ENCODE measurements around the gene CNIH2.

The CNIH2 gene

GRCh38 chr11:66233301-66233700 lies 44.7 kb upstream of the CNIH2 start:
- DNase-seq (ENCODE audit: low read depth): no peak
- TF ChIP-seq CTCF (IDR thresholded peaks at IDR 0.05; ENCODE audit: insufficient read depth, low read depth, low read length, missing control alignments): no peak
- no peak overlapping the region for H3K4me3 ChIP-seq (ENCODE audit: low read depth, low read length)

DNA sequence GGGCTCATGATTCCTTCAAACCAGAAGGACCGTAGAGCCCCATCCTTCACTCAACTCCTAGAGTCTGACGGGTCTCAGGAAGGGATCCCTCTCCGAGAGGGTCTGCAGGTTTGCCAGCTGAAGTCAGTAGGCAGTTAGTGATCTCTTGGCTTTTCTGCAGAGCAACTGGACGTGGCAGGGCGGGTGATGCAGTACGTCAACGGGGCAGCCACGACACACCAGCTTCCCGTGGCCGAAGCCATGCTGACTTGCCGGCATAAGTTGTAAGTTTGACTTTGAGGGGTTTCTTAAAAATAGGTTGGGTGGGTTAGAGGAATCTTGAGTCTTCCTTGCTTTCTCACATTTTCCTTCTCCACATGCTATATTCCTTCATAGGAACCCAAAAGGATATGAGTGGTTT lies 42.8 kb upstream of the CNIH2 start:
- no peak for DNase-seq (ENCODE audit: low read depth)
- no peak for TF ChIP-seq CTCF (IDR thresholded peaks at IDR 0.05; ENCODE audit: insufficient read depth, low read depth, low read length, missing control alignments)
- H3K4me3 ChIP-seq (ENCODE audit: low read depth, low read length): no peak overlapping the region

- no peak for TF ChIP-seq CTCF (IDR thresholded peaks at IDR 0.05; ENCODE audit: insufficient read depth, low read depth, low read length, missing control alignments)
- no peak for DNase-seq (ENCODE audit: low read depth)
- H3K4me3 ChIP-seq (ENCODE audit: low read depth, low read length): no peak overlapping the region
These were observed 40.1 kb upstream of the CNIH2 start for GRCh38 chr11:66237867-66238266.

DNA sequence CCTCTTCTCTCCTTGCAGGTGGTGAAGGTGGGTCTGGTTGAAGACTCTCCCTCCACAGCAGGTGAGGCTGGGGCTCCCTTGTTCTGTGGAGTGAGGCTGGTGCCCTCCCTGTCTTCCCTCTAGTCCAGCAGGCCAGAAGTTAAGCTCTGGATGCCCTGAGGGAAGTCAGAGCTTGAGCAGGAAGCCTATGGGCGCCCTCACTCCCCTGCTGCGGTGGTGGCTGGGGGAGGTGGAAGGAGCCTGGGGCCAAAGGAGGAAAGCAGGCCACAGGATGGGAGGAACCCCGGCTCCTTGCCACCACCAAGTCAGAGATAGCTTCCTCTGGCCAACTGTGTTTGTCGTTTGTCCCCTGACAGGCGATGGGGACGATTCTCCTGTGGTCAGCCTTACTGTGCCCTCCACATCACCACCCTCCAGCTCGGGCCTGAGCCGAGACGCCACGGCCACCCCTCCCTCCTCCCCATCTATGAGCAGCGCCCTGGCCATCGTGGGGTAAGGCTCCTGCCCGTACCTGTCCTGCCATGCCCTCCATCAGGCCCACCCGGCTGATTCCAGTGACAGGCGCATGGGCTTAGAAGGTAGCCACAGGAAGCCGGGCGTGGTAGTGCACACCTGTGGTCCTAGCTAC lies 39.1 kb upstream of the CNIH2 start:
- H3K4me3 ChIP-seq (ENCODE audit: low read depth, low read length): no peak overlapping the region
- no peak for TF ChIP-seq CTCF (IDR thresholded peaks at IDR 0.05; ENCODE audit: insufficient read depth, low read depth, low read length, missing control alignments)
- DNase-seq (ENCODE audit: low read depth): no peak

- H3K4me3 ChIP-seq (ENCODE audit: low read depth, low read length): no peak overlapping the region
- no peak for TF ChIP-seq CTCF (IDR thresholded peaks at IDR 0.05; ENCODE audit: insufficient read depth, low read depth, low read length, missing control alignments)
- DNase-seq (ENCODE audit: low read depth): no peak
These were observed 38.5 kb upstream of the CNIH2 start for GRCh38 chr11:66239511-66239910.

DNA sequence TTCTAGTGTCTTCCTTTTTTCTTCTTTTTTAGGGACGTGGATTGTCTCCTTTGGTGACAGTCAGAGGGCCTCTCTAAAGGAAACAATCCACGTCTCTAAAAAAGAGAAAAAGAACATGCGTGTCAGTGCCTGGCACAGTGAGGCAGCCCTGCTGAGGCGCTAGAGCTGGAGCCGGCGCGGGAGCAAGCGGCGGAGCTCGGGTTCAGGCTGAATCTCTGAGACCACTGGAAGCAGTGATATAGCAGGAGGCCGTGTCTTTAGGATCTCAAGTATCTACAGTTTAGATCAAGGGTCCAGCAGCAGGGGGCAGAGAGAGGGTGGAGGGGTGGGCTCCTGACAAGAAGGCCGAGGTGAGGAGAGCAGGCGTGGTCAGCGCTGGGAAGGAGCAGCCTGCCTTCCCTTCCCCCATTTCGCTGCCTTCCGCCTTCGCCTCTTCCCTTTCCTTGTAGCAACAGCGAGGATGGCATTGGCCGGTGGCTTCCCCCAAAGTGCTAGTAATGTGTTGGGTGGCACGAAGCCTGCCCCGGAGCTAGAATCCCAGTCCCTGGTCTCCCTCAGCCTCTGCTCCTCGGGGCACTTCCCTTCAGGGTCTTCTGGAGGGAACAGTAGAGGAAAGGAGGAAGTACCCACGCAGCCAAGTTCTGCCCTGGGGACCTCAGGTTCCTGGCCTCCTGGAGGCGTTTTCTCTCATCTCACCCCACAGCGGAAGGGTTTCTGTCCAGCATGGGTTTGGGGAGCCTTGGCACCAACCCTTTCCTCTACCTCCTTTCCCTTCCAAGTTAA lies 37.8 kb upstream of the CNIH2 start:
- no peak for TF ChIP-seq CTCF (IDR thresholded peaks at IDR 0.05; ENCODE audit: insufficient read depth, low read depth, low read length, missing control alignments)
- DNase-seq (ENCODE audit: low read depth): no peak
- H3K4me3 ChIP-seq (ENCODE audit: low read depth, low read length): no peak overlapping the region

DNA sequence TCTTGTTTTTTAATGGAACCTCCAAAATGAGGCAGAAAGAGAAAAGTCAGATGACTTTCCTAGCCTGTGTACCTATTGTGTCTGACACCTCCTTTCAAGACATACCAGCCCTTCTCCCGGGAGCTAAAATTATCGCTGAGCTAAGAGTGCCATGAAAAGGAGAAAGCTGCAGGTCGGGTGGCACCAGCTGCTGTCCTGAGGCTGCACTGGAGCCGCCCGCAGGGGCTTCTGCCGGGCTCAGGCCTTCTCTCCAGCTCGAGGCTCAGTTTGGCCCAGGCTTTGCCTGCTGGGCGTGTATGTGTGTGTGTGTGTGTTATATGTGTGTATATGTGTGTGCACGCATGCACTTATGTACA lies 37.2 kb upstream of the CNIH2 start:
- no peak overlapping the region for H3K4me3 ChIP-seq (ENCODE audit: low read depth, low read length)
- no peak for DNase-seq (ENCODE audit: low read depth)
- no peak for TF ChIP-seq CTCF (IDR thresholded peaks at IDR 0.05; ENCODE audit: insufficient read depth, low read depth, low read length, missing control alignments)
